ENCODE results near the gene ZBTB44.
"Not testable (repeated sequence)": the region's sequence is repeated elsewhere in the genome, so short reads cannot be mapped to it uniquely, and the experiment has no call there.

The ZBTB44 gene

DNA sequence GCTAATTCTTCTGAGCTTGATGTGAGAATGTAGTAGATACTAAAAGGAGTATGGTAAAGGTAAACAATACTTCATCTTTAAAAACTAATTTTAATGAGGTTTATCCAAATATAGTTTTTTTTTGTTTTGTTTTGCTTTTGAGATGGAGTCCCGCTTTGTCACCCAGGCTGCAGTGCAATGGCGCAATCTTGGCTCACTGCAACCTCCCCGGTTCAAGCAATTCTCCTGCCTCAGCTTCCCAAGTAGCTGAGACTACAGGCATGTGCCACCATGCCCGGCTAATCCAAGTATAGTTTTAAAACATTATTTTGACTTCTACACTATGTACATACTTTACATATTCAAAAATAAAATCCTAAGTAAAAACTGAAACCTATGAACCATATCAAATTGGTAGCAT is 4.1 kb downstream of the ZBTB44 start:
- no peak for DNase-seq

DNA sequence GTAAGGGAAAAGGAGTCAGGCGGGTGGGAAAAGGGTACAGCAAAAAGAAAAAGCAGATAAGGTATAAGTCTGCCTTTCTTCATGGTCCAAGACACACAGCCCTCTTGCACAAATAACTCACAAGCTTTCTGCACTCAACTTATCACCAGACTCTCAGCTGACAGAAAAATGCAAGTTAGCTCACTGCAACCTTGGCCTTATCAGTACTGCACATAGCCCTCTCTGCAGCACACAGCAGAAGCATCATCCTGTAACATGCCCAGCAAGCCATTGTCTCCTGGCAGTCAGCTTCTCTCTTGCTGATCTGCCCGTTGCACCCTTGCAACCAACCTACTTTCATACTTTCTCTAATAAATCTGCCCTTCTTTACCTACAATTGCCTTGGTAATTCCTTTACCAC is 5.8 kb downstream of the ZBTB44 start:
- DNase-seq, result no peak

DNA sequence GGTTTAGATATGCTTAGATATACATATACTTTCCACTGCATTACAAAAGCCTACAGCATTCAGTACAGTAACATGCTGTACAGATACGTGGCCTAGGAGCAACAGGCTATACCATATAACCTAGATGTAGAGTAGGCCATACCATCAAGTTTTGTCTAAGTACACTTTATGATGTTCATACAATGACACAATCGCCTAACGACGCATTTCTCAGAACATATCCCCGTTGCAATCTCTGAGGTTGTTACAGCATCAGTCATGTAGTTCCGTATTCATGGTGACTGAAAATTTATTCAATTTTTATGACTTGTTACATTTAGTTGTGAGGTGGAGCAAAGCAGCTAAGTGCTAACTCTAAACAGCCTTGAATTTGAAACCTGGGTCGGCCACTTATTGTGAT is 6.7 kb downstream of the ZBTB44 start:
- DNase-seq, result no peak

DNA sequence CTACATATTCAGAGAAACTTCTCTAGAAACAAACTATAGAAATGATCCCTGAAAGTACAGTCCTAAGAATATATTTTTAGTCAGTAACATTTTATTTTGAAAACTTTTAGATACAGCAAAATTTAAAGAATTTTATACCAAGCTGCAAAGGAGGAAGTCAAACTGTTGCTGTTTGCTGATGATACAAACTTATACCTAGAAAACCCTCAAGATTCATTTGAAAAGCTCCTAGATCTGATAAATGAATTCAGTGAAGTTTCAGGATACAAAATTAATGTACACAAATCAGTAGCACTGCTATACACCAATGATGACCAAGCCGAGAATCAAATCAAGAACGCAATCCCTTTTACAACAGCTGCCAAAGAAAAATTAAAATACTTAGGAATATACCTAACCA is 10.1 kb downstream of the ZBTB44 start:
- no peak for DNase-seq

DNA sequence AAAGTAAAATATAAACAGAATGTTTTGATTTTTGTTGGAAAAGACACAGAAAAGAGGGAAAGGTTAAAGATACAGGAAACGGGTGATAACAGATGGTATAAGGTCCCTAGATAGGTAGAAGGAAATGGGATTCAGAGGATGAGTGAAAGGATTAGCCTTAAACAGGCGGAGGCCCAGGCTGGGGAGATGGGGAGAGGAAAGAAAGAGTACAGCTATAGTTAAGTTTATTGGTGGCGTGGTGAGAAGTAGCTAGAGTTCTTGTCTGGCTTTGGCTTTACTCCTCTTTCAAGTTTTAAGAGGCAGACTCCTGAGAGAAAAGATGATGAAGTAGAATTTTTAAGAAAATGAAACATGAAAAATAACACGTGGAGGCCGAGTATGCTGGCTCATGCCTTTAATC is 13.7 kb downstream of the ZBTB44 start:
- no peak for DNase-seq

DNA sequence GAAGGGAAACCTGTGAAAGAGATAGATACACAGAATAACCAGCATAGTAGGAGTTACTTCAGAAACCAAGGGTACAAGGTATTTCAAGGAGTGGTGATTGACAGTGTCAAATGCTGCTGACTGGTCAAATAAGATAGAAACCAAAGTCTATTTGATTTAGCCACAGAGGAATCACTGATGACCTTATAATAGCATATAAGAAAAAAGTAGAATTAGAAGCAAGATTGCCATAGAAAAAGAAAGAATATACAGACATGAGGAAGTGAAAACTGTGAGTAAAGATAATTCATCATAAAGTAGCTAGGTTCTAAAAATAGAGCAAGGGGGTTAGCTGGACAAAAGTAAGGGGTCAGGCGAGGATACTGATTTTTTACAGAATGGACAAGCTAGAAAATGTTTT is 14.2 kb downstream of the ZBTB44 start:
- DNase-seq, result no peak

DNA sequence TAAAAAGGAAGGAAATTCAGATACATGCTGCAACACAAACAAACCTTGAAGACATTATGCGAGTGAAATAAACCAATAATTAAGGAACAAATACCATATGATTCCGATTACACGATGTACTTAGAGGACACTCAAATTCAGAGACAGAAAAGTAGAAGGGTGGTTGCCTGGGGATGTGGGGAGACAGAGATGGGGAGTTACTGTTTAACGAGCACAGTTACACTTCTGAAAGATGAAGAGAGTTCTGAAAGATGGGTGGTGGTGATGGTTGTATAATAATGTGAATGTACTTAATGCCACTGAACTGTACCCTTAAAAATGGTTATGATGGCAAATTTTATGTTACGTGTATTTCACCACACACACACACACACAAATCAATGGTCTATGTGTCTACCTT is 14.7 kb downstream of the ZBTB44 start:
- DNase-seq, result no peak

DNA sequence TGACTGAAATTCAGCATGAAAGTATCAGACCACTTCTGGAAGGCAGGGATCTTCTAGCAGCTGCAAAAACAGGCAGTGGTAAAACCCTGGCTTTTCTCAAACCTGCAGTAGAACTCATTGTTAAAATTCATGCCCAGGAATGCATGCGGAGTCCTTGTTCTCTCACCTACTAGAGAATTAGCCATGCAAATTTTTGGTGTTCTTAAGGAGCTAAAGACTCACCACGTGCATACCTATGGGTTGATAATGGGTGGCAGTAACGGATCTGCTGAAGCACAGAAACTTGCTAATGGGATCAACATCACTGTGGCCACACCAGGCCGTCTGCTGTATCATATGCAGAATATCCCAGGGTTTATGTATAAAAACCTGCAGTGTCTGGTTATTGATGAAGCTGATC is 19.1 kb downstream of the ZBTB44 start:
- DNase-seq, result no peak

DNA sequence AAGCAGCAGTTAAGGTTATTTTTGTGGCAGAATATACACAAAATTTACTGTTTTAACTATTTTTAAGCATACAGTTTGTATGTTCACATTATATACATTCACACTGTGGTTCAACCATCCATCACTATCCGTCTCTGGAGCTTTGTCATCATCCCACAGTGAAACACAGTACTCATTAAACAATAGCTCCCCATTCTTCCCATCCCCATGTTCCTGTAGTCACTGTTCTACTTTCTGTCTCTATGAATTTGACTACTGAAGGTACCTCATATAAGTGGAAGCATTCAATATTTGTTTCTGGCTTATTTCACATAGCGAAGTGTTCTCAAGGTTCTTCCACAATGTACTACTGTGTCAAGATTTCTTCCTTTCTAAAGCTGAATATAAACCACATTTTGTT is 32.6 kb downstream of the ZBTB44 start:
- no peak for DNase-seq

DNA sequence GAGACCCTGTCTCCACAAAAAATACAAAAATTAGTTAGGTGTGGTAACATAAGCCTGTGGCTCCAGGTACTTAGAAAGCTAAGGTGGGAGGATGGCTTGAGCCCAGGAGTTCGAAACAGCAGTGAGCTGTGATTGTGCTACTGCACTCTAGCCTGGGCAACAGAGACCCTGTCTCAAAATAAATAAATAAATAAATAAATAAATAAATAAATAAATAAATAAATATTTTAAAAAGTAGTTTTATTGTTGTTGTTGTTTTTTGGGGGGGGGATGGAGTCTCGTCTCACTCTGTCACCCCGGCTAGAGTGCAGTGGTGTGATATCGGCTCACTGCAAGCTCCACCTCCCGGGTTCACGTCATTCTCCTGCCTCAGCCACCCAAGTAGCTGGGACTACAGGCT is 33.4 kb downstream of the ZBTB44 start:
- not testable (repeated sequence) for DNase-seq

DNA sequence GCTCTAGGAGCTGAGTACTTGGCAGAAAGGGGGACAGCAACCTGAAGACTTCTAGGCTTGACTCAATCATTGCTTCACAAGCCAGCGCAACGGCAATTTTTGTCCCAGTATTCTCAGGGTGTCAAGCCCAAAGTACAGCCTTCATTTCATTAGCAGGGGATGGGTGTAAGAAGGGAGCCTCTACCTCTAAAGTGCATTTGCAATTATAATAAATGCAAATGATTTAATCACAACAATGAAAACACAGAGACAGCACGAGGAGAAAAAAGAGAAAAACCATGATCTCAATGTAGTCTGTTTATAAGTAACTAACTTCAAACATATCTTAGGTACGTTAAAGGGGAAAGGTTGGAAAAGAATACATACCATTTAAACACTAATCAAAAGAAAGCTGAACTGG is 34.7 kb downstream of the ZBTB44 start:
- DNase-seq, result no peak

DNA sequence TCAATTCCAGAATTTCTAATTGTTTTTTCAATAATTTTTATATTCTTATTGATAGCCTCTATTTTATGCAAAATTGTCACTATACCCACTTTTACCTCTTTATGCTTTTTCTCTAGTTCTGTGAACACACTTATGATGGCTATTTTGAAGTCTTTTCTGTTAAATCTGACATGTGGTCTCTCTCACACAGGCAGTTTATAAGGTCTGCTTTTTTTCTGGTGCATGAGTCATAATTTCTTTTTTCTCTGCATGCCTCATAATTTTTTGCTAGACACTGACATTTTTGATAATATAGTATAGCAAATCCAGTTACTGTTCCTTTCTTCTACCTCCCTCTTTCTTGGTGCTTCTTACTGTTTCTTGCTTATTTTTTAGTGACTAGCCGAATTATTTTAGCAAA is 36.0 kb downstream of the ZBTB44 start:
- no peak for DNase-seq

DNA sequence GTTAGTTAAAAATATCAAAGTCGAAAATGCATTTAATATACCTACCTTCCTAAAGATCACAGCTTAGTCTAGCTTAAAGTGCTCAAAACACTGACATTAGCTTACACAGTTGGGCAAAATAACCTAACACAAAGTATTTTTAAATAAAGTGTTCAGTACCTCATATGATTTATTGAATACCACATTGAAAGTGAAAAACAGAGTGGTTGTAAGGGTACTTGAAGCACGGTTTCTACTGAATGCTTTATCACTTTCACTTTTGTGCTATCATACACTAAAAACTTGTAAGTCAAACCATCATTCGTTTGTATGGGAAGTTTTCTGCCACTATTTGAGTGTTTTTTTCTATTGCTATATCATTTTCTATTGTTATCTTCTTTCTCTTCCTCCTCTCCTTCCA is 36.6 kb downstream of the ZBTB44 start:
- no peak for DNase-seq

DNA sequence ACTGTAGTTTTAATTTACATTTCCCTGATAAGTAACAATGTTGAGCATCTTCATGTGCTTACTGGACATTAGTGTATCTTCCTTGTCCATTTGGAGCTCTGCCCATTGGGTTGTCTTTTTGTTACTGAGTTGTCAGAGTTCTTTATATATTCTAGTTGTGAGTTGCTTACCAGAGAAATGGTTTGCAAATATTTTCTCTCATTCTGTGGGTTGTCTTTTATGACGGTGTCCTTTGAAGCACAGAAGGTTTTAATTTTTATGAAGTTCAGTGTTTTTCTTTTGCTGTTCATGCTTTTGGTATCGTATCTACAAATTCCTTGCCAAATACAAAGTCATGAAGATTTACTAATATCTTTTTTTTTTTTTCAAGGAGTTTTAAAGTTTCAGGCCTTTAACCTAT is 42.4 kb downstream of the ZBTB44 start:
- no peak for DNase-seq

DNA sequence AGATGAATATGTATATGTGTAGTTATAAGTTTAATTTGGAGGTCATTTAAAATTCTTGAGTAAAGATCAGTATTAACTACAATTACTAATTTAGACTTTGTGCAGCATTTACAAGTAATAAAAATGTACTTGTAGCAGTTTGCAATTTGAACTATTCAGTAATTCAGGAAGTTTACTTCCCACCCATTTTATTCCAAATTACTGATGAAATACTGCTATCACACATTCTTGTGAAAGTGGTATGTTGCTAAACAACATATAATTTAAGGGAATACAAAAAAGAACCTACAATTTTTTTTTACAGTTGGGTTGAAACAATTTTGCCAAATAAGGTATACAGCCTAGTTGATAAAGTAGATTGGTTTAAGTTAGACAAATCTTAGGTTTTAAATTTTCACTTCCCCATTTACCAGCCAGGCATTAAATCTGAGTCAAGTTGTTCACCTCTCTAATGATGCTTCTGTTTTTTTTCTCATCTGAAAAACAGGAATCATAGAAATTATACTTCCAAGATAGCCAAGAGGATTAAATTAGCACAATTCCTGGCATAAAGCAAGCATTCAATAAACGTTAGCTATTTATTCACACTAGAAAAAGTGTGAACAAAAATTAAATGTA is 45.3 kb downstream of the ZBTB44 start:
- no peak for DNase-seq

DNA sequence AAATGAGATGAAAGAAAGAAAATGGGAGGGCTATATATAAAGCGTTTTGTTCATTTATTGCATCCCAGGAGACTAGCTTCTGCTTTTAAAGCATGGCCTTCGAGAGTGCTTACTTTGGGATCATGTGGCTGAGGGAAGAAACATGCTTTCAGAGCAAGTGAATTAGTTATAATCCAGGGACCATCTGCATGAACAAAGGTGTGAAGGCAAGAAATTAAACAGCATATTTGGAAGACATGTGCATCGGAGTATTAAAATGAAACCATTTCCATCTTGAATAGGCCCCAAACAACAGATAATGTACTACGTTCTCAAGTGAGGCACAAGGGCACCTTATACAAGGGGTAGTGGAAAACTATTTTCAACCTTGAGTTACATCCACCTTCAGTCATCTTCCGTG is 51.4 kb downstream of the ZBTB44 start:
- DNase-seq, result no peak

DNA sequence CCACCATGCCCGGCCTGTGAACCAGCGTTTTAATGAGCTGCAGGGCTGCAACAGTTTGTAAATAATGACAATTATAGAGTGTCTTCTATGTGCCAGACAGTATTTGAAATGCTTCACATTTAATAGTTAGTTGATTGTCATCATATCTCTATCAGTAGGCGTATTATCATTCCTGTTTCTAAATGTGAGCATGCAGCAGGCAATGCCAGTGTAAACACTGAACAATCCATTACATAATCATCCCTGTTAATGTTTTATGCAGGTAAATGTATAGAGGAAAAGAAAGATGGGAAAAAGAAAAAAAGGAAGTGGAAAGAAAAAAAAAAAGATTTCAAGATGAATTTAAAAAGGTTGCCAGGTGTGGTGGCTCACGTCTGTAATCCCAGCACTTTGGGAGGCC is 52.3 kb downstream of the ZBTB44 start:
- DNase-seq, result no peak

DNA sequence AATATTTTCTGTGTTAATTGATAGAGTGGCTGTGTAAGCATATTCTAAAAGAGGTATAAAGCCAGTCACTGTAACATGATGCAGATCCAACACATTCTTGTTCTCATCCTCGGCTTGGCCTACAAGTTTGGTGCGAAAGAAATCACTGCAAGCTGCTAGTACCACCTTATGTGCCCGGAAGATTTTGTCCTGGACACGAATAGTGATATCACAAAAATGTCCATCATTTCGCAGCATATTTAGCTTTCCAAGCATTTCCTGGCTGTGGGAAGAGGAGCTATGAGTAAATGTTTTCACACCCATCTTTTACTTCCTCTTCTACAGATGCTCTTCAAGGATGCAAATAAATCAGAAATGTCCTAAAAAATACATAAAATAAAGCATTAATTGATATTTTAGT is 53.1 kb downstream of the ZBTB44 start:
- no peak for DNase-seq

DNA sequence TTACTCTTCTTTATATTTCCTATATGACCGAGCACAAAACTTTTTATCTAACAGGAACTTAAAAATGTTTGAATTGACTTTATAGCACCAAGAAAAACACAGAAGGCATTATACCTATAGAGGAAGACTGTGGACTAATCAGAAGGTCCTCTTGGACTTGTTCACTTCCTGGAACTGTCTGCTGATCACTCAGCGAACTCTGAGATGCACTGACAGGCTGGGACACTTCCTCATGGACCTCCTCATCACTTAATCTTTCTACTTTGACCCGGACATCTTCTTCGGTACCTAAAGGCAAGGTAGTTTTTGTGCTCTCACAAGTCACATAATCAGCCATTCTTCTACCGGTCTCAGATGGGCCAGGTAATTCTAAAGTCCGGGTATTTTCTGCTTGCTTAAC is 54.0 kb downstream of the ZBTB44 start:
- no peak for DNase-seq

DNA sequence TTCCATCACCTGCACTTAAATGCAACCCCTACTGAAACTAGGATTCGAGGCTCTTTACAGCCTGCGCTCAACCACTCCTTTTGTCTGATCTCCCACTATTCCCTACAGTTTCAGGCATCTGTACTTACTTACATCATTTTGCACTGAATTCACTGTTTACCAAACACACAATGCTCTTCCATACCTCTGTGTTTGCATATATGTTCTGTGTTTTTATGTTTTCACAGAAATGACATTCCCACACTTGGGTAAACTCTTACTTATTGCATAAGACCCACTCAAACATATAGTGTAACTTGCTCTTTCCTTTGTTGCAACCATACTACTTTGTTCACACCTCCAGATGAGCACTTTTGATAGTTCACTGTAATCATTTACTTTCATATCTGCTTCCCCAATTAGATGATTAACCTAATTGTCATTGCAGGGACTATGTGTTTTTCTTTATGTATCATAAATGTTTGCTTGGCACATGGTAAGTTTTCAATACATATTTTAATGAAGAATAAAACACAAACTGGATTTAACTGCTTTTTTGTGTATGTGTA is 54.6 kb downstream of the ZBTB44 start:
- no peak for DNase-seq

DNA sequence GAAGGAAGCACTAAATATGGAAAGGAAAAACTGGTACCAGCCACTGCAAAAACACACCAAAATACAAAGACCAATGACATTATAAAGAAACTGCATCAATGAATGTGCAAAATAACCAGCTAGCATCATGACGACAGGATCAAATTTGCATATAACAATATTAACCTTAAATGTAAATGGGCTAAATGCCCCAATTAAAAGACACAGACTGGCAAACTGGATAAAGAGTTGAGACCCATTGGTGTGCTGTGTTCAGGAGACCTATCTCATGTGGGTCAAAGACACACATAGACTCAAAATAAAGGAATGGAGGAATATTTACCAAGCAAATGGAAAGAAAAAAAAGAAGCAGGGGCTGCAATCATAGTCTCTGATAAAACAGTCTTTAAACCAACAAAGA is 63.0 kb downstream of the ZBTB44 start:
- not testable (repeated sequence) for DNase-seq

DNA sequence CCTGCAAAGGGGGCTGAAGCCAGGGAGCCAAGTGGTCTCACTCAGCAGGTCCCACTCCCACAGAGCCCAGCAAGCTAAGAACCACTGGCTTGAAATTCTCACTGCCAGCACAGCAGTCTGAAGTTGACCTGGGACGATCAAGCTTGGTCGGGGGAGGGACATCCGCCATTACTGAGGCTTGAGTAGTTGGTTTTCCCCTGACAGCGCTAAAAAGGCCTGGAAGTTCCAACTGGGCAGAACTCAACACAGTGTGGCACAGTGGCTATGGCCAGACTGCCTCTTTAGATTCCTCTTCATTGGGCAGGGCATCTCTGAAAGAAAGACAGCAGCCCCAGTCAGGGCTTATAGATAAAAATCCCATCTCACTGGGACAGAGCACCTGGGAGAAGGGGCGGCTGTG is 64.8 kb downstream of the ZBTB44 start:
- DNase-seq, result not testable (repeated sequence)

DNA sequence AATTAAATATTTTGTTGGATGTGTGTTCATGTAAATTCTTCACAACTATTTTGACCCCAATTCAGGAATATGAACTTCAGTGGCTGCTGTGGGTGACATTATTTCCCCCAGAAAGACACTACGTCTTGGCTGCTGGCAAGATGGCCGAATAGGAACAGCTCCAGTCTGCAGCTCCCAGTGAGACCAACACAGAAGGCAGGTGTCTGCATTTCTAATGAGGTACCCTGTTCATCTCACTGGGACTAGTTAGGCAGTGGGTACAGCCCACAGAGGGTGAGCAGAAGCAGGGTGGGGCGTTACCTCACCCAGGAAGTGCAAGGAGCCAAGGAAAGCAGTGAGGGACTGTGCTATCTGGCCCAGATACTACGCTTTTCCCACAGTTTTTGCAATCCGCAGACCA is 65.3 kb downstream of the ZBTB44 start:
- DNase-seq, result no peak

DNA sequence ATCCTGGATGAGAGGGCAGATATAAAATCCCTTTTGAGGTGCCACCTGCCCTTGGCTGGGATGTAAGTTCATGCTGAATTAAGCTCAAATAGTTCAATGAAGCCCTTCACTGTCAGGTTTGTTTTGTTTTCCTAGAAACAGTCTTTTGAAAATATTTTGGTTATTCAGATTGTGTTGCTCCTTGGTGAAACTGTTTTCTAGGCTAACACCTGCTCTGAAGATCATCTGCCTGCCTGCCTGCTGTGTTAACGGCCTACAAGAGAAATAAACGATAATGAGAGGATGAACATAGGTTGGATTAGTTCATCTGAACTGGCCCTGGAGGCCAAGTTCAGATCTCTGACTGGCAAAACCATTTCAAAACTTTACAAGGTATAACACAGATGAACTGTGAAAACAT is 67.4 kb downstream of the ZBTB44 start:
- no peak for DNase-seq

DNA sequence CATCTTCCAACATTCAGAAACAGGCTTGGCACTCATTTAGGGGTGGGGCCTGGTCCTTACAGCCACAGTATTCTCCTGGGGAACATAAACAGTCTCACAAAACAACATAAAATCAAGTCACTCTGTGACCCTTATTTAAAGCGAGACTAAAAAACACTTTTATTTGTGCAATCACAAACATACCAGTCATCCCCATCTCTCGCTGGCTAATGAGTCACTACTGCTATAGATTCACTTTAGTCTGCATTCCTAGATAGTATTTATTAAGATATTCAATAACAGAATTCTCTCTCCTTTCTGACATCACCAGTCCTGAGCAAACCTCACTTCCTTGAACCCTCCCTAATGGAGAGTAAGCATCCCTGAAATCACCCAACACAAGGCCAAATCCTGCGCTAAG is 68.0 kb downstream of the ZBTB44 start:
- no peak for DNase-seq

DNA sequence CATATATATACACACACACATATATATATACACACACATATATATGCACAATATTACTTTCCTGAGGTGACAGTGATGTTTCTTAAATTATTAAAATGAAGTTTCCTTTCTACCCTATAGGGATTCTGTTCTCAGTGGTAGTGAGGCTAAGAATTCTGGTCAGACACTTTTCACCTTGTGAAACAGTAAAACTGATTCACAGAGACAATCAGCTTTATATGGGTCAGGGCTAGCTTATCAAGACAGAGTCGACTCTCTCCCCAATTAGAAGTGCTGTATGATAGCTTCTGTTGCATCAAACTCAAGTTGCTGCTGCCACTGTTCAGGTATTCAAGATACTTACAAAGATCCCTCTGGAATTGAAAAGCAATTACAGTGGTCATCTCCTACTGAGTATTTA is 68.4 kb downstream of the ZBTB44 start:
- no peak for DNase-seq

Data from stimulated activated CD4-positive, alpha-beta T cell treated with anti-CD3 and anti-CD28 coated beads, Interleukin-4, amount 100 ng/mL, for 1 hour (primary cell).